Liver (tissue), 2 donors: ENCODE measurements around the gene DIS3L.

Experiments
- ATF3 ChIP-seq: IDR thresholded peaks from 2 replicates; pipeline ENCODE4 v1.6.1; 2016; ENCODE audit warnings: antibody characterized with exemption
- REST ChIP-seq: IDR thresholded peaks from 2 replicates; pipeline ENCODE4 v1.6.1; 2016; ENCODE audit warnings: antibody characterized with exemption, mild to moderate bottlenecking
- donor health status: healthy.

DNA sequence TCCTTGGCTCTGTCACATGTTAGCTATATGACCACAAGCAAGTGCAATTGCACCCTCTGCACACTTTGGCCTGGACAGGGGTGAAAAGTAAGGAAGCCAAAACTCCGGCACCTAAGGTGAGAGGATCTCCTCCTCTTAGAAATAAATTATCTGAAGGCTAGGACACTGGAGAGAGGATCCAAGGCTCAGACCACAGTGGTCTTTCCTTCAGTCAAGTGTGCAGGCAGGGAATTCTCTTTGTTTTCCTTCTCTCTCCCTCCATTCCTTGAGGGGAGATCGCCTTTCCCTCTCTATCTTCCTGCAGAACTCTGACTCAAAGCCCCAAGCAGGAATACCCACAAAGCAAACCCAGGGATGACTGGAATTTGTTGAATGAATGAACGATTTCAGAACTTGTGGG is 36.7 kb upstream of the DIS3L start:
- TF ChIP-seq REST: no peak
- no peak for TF ChIP-seq ATF3
